HG02852 (cell line): ENCODE results near the gene AJAP1.
"Not testable (repeated sequence)": the region's sequence is repeated elsewhere in the genome, so short reads cannot be mapped to it uniquely, and the experiment has no call there.

ENCODE experiments used
- ATAC-seq: cut with Tn5 transposase; IDR thresholded peaks from one replicate; pipeline ENCODE4 v1.9.1; 2021; ENCODE audit warnings: mild to moderate bottlenecking, moderate library complexity; ENCODE audit not compliant: unreplicated experiment

The AJAP1 gene, protein sequence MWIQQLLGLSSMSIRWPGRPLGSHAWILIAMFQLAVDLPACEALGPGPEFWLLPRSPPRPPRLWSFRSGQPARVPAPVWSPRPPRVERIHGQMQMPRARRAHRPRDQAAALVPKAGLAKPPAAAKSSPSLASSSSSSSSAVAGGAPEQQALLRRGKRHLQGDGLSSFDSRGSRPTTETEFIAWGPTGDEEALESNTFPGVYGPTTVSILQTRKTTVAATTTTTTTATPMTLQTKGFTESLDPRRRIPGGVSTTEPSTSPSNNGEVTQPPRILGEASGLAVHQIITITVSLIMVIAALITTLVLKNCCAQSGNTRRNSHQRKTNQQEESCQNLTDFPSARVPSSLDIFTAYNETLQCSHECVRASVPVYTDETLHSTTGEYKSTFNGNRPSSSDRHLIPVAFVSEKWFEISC

GRCh38 chr1:4653796-4654725 is at the start of gene AJAP1:
TSS of gene AJAP1 (plus strand) at chr1:4654609. CDS start at chr1:4655426, 817 bp downstream.
- ATAC-seq: no peak

GRCh38 chr1:4605158-4605557 is 49.3 kb upstream of the AJAP1 start:
- no peak for ATAC-seq

DNA sequence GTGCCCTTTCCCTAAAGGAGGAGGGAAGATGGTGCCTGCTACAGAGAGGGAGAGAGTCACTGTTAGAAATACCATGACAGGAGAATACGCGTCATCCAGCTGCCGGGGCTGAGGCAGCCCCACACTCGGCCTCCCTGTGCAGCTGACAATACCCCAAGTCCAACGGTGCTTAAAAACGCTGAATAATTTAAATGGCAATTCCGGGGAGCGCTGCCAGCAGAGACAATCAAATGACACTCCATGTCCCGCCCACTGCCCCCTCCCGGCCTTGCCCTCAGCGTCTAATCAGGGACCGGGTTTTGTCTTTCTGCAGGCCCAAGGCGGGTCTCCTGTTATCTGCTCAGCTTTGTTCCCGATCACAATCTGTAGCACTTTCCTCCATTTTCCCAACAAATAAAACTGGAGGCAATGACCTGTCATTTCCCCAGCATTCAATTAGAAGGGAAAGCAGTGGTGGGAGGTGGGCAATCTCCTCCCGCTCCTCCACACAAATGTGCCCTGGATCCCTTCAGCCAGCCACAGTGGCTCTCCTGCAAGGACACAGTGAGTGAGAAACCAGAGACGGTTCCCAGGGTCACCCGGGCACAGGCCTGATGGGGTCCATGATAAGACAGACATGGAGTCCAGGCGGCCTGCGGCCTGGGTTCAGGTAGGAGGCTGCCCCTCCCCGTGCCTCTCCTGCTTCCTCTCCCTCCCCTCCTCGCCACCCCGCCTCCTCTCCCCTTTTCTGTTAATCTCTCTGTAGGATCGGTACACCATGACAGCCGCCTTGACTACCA is 42.7 kb upstream of the AJAP1 start:
- no peak for ATAC-seq

DNA sequence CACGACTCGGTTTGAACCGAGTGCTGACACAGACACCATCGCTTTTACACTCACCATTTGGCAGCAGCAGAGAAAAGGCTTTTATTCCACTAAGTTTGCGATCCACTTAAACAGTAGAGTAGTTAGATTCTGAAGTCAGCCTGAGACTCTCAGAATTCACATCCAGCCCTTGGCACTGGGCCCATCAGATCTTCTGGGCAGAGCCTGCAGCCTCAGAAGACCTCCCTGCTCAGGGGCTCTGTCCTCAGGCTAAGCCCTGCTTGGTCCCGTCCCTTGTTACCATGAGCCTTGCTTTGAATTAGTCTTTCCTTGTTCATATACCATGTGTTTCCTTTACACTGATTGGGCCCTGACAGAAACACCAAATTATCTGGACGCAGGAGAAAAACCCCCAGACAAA is 41.4 kb upstream of the AJAP1 start:
- no peak for ATAC-seq

- ATAC-seq: no peak
Observed at GRCh38 chr1:4613606-4614370, 40.6 kb upstream of the AJAP1 start.

- no peak for ATAC-seq
Observed at GRCh38 chr1:4614371-4615137, 39.9 kb upstream of the AJAP1 start.

DNA sequence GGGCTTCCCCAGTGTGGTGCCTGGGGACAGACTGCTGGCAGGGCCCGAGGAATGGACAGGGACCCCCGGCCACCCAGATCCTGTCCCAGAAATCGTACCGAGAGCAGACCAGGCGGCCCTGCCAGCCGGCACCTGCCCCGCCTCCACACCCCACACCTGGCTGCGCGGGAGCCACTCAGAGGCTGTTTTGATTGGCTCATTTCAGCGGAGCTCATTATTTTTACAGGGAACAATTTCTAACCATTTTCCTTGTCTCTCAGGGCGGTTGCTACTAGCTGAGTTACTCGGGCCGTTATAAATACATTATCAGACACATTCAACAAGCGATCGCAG is 39.3 kb upstream of the AJAP1 start:
- ATAC-seq: no peak

GRCh38 chr1:4615501-4615900 is 38.9 kb upstream of the AJAP1 start:
- ATAC-seq: no peak

- no peak for ATAC-seq
Observed at GRCh38 chr1:4616831-4617465, 37.5 kb upstream of the AJAP1 start.

DNA sequence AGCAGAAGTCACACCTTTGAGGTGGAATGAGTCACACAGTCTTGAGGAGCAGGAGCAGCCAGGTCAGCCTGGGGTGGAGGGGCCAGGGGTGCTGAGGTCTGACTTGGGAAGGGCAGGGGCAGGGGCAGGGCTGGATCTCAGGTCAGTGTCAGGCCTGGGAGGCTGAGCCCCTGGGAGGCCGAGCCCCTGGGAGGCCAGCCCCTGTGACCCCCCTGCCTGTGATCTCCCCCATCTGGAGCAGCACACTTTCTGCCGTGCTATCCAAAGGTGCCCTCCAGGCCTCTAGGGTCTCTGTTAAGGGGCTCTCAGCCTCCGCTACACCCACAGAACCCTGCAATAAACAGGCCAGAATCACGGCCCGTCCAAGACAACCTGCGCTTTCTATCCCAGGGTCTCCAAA is 36.9 kb upstream of the AJAP1 start:
- no peak for ATAC-seq

DNA sequence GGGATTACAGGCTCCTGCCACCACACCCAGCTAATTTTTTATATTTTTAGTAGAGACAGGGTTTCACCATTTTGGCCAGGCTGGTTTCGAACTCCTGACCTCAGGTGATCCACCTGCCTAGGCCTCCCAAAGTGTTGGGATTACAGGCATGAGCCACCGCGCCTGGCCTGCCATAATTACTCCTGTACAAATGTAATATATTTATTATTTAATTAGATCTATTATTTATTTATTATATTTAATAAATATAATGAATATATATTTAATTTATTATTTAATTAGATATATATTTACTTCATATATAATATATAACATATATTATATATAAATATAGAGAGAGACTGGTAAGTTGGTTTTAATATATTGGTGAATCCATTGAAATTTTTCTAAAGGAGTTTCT is 35.6 kb upstream of the AJAP1 start:
- ATAC-seq: not testable (repeated sequence)

GRCh38 chr1:4621646-4622045 is 32.8 kb upstream of the AJAP1 start:
- no peak for ATAC-seq

DNA sequence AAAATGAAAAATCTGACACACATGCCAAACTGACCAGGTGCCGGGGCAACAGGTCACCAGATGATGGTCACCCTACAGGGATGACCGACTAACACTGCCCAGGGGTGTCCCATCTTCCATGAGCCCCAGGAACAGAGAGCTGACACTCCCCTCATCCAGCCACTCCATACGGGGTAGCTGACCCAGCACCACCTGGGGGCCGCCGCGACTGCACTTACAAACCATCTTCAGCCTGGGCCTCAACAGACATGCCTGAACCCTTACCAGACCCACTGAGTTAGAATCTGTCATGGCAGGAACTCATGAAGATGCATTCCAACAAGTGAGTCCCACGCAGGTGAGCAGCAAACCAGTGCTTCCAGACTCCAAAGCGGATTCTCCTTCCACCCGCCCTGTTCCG is 31.6 kb upstream of the AJAP1 start:
- ATAC-seq: no peak

DNA sequence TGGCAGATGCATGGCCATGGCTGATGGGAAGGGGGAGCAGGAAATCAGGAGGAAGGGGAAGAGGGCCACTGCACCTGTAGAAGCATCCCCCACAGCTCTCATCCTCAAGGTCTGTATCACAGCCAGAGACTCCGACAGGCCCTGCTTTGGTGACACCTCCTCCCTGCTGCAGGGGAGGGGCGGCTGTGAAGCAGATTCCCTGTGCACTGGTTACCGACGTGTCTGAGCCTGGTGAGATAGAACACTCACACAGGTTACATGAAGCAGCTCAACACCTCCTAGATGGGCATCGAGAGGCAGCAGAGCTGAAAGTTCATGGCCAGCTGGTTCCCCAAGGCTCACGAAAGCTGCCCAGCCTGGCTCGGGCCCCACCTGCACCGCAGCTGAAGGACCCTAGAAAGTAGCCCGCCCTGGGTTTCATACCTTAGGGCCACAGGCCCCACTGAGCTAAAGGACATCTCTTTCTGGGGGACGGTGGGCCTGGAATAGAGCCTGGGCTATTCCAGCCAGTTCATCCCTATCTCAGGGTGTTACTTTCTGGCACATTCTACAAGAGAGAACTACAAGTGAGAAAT is 30.2 kb upstream of the AJAP1 start:
- ATAC-seq: no peak

DNA sequence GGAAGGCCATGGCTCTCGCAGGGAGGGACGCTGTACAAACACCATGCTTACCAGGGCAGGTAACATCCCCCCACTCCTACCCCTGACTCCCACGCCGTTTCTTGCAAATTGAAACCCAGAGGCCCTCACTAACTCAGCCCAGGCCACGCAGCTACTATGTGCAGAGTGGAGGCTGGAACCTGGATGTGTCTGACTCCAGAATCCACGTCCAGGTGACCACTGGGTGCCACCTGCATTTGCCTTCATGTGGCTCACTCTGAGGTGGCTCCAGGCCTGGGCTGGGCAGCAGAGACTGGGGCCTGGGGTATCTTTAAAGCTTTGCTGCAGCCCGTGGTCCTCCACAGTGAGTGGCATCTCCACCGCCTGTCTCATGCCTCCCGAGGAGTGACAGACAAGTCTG is 29.6 kb upstream of the AJAP1 start:
- ATAC-seq: no peak

DNA sequence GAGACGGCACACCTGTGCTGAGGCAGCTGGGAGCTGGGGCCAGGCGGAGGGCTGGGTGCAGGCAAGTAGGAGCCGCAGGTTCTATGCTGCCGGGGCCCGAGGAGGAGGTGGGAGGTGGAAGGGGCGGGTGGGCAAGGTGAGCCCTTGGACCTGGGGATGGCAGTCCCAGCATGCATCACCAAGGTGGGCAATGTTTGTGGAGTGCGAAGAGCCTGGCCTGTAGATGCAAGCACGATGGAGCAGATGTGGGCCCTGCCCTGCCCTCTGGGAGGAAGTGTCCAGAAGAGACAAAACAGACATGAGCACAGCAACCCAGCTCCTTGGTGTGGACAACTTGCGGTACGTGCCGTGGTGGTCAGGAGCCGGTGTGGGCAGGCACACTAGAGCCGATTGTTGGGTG is 28.3 kb upstream of the AJAP1 start:
- no peak for ATAC-seq

- ATAC-seq: no peak
Observed at GRCh38 chr1:4626560-4627319, 27.7 kb upstream of the AJAP1 start.

GRCh38 chr1:4627353-4627752 is 27.1 kb upstream of the AJAP1 start:
- ATAC-seq: no peak
